GM19351 (cell line): ENCODE results near the gene TBX18.

ENCODE experiments used
- ATAC-seq: cut with Tn5 transposase; IDR thresholded peaks from one replicate; pipeline ENCODE4 v1.9.1; 2021; ENCODE audit warnings: mild to moderate bottlenecking, moderate library complexity; ENCODE audit not compliant: unreplicated experiment

The TBX18 gene

DNA sequence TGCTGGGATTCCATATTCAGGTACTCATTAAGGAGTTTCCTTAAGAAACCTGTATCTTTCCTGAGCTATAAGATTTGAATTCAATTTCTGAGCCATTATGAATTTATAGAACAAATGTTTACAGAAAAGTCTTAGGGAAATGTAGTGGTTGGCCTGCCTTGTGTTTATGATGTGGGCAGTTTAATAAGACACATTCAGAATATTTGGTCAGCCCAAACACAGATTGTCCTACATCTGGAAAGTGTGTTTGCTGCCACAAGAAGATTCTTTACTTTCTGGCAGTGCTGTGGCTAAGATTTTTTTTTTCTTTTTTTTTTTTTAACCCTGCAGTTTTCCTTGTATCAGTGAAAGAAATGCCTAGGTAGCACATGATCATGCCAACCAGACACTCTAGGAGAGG, 15.2 kb downstream of the TBX18 start:
- no peak for ATAC-seq

- ATAC-seq, result no peak
Measured at GRCh38 chr6:84748376-84748775, 16.0 kb downstream of the TBX18 start.

- ATAC-seq, result no peak
Measured at GRCh38 chr6:84743616-84744015, 20.8 kb downstream of the TBX18 start.

- no peak for ATAC-seq
Measured at GRCh38 chr6:84740385-84740784, 24.0 kb downstream of the TBX18 start.

DNA sequence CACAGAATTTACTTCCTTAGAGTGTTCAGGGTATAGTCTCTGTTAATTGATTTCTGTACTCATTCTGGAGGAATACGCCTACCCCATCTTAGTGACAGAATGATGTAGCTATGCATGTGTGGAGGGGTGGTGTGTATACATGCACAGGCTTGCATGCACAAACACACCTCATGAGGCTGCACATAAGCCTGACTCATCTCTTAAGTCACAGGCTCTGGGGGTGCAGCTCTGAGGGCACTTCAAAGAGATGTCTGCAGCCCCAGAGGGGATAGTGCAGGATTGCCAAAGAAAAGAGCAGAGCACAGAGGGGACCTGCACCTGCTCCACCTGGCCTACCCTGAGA, 24.6 kb downstream of the TBX18 start:
- no peak for ATAC-seq

GRCh38 chr6:84738996-84739865, 25.2 kb downstream of the TBX18 start:
- no peak for ATAC-seq

DNA sequence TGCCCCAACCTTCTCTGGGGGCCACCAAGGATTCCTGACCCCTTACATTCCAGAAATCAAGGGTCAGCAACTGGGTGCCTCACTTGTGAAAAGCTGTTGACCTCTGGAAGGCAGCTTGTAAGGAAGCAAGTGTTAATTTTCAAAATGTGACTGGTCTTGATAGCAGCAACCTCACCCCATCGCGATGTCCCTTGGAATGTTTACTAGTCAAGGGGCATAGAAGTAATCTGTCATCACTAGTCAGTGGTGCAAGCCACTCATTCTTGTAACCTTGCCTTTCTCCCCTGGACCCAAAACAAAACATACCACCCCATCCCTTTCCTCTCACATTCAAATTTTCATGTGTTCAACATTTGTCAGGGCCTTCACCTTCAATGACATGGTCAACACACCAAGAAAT, 30.5 kb downstream of the TBX18 start:
- no peak for ATAC-seq

DNA sequence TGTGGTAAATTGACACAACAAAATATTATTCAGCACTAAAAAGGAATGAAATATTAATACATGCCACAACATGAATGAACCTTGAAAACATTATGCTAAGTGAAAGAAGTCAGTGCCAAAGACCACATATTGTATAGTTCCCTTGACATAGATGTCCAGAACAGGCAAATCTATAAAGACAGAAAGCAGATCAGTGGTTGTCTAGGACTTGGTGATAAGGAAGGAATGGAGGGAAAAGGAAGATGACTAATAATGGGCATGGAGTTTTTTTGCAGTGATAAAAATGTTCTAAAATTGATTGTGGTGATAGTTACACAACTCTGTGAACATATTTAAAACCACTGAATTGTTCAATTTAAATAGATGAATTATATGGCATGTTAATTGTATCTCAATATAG, 32.5 kb downstream of the TBX18 start:
- no peak for ATAC-seq

- no peak for ATAC-seq
Measured at GRCh38 chr6:84731401-84731800, 33.0 kb downstream of the TBX18 start.

DNA sequence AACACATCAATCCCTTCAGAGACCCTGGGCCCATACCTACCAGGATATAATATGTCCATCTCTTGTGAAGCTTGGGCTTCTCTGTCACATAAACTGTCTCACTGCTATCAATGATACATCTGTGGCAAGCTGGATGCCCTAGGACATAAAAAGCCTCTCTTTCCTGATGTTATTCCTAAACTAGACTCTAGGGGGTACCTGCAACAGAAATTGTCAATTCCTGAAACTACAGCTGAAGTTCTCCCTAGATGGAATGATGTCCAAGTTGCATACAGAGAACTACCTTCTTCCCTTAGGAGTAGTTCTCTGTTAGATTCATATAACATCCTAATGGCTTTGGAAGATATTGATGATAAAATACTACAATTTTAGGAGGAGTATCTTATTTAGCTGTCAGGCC, 35.8 kb downstream of the TBX18 start:
- ATAC-seq, result no peak

DNA sequence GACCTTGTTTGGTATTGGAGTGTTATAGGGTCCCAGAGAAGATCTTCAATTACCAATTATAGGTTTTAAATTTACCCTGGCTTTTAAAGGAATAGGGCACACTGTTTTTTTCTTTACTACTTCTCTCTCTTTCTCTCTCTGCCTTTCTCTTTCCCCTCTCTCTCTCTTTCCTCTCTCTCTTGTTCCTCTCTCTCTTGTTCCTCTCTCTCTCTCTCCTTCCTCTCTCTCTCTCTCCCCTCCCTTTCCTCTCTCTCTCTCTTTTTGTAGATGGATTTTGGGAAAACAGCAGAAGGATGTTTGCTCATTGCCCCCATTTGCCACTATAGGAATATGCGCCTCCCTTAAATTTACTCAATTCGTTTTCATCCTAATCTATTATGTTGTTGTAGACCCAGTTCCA, 45.2 kb downstream of the TBX18 start:
- no peak for ATAC-seq

GRCh38 chr6:84718038-84718955, 46.1 kb downstream of the TBX18 start:
- no peak for ATAC-seq

- no peak for ATAC-seq
Measured at GRCh38 chr6:84709121-84709520, 55.3 kb downstream of the TBX18 start.

- no peak for ATAC-seq
Measured at GRCh38 chr6:84707171-84707570, 57.2 kb downstream of the TBX18 start.

DNA sequence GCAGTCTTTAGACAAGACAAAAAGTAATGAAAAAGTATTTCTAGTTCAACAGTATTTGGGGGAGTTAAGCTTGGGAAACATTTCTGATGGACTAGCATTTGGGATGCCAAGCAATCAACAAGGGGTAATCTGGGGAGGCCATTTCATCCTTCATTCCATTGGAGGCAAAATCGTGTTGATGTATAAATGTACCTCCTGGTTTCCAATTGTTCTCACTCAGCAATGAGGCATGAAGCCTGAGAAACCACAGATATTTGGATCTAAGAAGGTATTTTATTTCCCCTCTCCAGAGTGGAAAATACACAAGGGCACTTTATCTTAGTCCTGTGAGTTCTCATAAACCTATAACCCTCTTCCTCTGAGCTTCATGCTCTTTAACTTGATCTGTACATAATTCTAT, 68.2 kb downstream of the TBX18 start:
- no peak for ATAC-seq

DNA sequence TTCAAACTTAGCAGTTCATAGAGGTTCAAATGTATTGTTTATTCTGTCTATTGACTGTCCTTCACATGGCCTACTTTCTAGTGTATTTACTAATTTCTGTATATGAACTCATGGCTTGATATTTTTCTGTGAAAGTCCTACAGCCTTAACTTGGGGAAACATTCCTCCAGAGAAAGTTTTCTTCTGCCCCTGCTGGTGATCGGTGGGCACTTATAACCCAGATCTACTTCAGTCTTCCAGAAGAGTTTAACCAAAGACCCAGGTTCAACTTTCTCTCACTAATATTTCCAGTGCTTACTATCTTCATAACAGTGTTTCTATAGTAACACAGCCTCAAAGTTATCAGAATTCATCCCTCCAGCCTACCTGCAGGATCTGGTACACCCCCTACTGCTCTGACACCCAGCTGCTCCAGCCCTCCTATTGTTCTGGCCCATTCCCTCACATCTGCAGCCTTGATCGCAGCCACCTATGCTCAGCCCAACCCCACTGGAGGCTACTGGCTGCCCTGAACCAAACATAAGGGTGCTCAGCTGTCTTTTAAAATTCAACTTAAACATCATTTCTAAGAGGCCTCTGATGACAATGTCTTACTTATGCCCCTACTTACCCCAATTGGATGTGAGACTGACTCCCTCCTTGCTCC, 72.3 kb downstream of the TBX18 start:
- ATAC-seq, result no peak

GRCh38 chr6:84688141-84688873, 76.1 kb downstream of the TBX18 start:
- ATAC-seq, result no peak

- no peak for ATAC-seq
Measured at GRCh38 chr6:84687431-84687830, 77.0 kb downstream of the TBX18 start.

DNA sequence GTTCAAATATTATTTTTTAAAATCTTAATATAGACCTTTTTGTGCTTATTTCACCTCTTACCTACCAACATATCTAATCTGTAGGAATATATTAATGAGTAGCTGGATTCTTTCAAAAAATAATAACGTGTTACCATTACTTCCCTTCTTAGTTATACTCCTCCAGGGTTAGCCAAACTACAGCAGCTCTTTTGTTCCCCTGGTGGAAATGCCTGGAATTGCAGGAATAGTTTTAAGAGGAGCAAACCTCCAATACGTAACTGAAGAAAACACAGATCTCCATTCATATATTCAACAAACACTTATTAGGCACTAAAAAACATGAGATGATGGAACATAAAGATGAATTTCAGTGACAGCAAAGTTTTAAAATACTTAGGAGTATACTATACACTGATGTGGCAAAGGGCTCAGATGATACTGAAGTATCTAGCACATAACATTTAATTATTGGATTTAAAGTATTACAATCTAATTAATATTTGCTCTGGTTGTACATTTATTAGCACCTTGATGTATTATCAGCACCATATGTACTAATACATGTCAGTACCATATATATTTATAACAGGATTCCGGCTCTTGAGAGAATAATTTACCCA, 78.3 kb downstream of the TBX18 start:
- peak; percentile 71 for ATAC-seq

DNA sequence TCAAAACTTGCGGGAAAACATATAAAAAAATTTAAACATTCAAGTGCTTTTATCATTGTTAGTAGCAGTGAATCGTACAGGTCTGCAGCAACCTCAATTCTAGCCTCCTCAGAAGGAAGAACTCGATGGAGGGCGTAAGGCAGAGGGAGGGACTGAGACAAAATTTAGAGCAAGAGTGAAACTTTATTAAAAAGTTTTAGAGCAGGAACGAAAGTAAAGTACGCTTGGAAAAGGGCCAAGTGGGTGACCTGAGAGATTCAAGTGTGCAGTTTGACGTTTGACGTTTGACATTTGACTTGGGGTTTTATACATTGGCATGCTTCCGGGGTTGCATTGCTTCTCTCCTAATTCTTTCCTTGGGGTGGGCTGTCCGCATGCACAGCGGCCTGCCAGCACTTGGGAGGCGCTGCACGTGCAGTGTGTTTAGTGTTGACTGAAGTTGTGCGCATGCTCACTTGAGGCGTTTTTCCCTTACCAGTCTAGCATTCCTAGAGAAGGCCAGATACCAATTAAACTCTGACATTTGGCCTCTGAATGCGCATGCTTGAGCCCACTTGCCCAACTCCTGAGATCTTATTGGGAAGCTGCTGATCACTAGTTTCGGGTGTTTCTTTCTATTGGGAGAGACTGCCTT, 82.6 kb downstream of the TBX18 start:
- no peak for ATAC-seq
